Left lung (tissue), 14 donors: ENCODE measurements around the gene CEP120. TPM values are rescaled to one million over a fixed set of nuclear protein-coding genes. Genes with fewer than 3 reads are reported as not detected.
"Not testable (repeated sequence)": the region's sequence is repeated elsewhere in the genome, so short reads cannot be mapped to it uniquely, and the experiment has no call there.

Source experiments
- ATAC-seq: fragments of 200-7000 bp; cut with Tn5 transposase; one replicate; pipeline ENCODE4 v1.9.1; 2020; ENCODE audit warnings: moderate library complexity
- DNase-seq, 4 donors: peaks; one replicate each; pipeline ENCODE4 v3.0.0-alpha.2; 2013 to 2020
- H3K27ac ChIP-seq, 2 donors: fragments of 200-600 bp; sonication (generic) in 1 of 2; one replicate each; pipeline versions ENCODE4 v1.5.0 to v1.8.0; 2020 to 2021
- H3K27me3 ChIP-seq, 2 donors: fragments of 200-600 bp; sonication (generic) in 1 of 2; one replicate each; pipeline versions ENCODE4 v1.5.0 to v1.8.0; 2020 to 2021
- H3K36me3 ChIP-seq, 2 donors: fragments of 200-600 bp; sonication (generic) in 1 of 2; one replicate each; pipeline versions ENCODE4 v1.5.0 to v1.8.0; 2020 to 2021
- H3K4me1 ChIP-seq, 2 donors: fragments of 200-600 bp; one replicate each; pipeline ENCODE4 v1.8.0; 2021
- H3K4me3 ChIP-seq, 2 donors: fragments of 200-600 bp; sonication (generic) in 1 of 2; one replicate each; pipeline versions ENCODE4 v1.5.0 to v1.8.0; 2020 to 2021; ENCODE audit warnings: mild to moderate bottlenecking in 1 of 2
- H3K9me3 ChIP-seq, 2 donors: fragments of 200-600 bp; sonication (generic) in 1 of 2; one replicate each; pipeline versions ENCODE4 v1.5.0 to v1.8.0; 2020 to 2021
- CTCF ChIP-seq, 2 donors: fragments of 200-600 bp; sonication (generic) in 1 of 2; IDR thresholded peaks; one replicate each; pipeline versions ENCODE4 v1.5.0 to v1.8.0; 2021; ENCODE audit warnings: antibody characterized with exemption in 2 of 2
- intact Hi-C, 2 donors: fragments of 100-400 bp; cut with DNase I; formaldehyde crosslinking; loops; one replicate each; pipeline versions ENCODE4 v1.11.2 to v1.14.2; 2022
- long read RNA-seq, 12 donors: library from polyadenylated mRNA in 2 of 12; unstranded in 2 of 12; transcript quantifications; one replicate each; pipeline ENCODE4 v2.0.0 and lab custom pipeline, GENCODE V29; 2019 to 2026
- polyA plus RNA-seq, 6 donors: library from polyadenylated mRNA; unstranded; fragments of 120-200 nt; gene quantifications; one replicate each; pipeline ENCODE4 v1.2.1, GENCODE V29; 2013; ENCODE audit not compliant: insufficient read length in 6 of 6
- total RNA-seq, 2 donors: library from RNA; stranded (reverse); fragmentation: NEBNext Ultra II Directional; extraction: Animal tissue kit (Norgen Biotek cat#: 25700); gene quantifications; one replicate each; pipeline ENCODE4 v1.2.1, GENCODE V29; 2021
- donor health status: DM: no; HTN: yes; CAD: no.
- donor health status: DM: no; HTN: no; CAD: no.

CEP120 gene
- 10 to 100 TPM; 14.2 to 17.9 TPM for total RNA-seq
- polyA plus RNA-seq, result 10 to 100 TPM; 24.3 to 28.2 (median 26.0) TPM
- long read RNA-seq, donor 1, full-length matches to known transcripts, result 2 of 11 reads
- long read RNA-seq, donor 1, partial matches to known transcripts, result 9 of 11 reads
- long read RNA-seq, donor 1, other reads (novel, unspliced or antisense), result 0 of 11 reads
- long read RNA-seq, donor 2, full-length matches to known transcripts, result 1 of 7 reads
- long read RNA-seq, donor 2, partial matches to known transcripts, result 6 of 7 reads
- long read RNA-seq, donor 2, other reads (novel, unspliced or antisense), result 0 of 7 reads
- long read RNA-seq, donor 3, full-length matches to known transcripts, result 1 of 10 reads
- long read RNA-seq, donor 3, partial matches to known transcripts, result 9 of 10 reads
- long read RNA-seq, donor 3, other reads (novel, unspliced or antisense), result 0 of 10 reads
- long read RNA-seq, donor 4, result 0 reads
- long read RNA-seq, donor 5, full-length matches to known transcripts, result 1 of 6 reads
- long read RNA-seq, donor 5, partial matches to known transcripts, result 5 of 6 reads
- long read RNA-seq, donor 5, other reads (novel, unspliced or antisense), result 0 of 6 reads
- long read RNA-seq, donor 6, full-length matches to known transcripts, result 1 of 1 reads
- long read RNA-seq, donor 6, partial matches to known transcripts, result 0 of 1 reads
- long read RNA-seq, donor 6, other reads (novel, unspliced or antisense), result 0 of 1 reads
- long read RNA-seq, donor 7, partial matches to known transcripts, result 6 of 6 reads
- long read RNA-seq, donor 7, other reads (novel, unspliced or antisense), result 0 of 6 reads
- long read RNA-seq, donor 8, result 0 reads
- long read RNA-seq, donor 9, result 0 reads
- long read RNA-seq, donor 10, result 0 reads
- long read RNA-seq, donor 11, result 0 reads
- long read RNA-seq, donor 12, full-length matches to known transcripts, result 1 of 1 reads
- long read RNA-seq, donor 12, partial matches to known transcripts, result 0 of 1 reads
- long read RNA-seq, donor 12, other reads (novel, unspliced or antisense), result 0 of 1 reads

DNA sequence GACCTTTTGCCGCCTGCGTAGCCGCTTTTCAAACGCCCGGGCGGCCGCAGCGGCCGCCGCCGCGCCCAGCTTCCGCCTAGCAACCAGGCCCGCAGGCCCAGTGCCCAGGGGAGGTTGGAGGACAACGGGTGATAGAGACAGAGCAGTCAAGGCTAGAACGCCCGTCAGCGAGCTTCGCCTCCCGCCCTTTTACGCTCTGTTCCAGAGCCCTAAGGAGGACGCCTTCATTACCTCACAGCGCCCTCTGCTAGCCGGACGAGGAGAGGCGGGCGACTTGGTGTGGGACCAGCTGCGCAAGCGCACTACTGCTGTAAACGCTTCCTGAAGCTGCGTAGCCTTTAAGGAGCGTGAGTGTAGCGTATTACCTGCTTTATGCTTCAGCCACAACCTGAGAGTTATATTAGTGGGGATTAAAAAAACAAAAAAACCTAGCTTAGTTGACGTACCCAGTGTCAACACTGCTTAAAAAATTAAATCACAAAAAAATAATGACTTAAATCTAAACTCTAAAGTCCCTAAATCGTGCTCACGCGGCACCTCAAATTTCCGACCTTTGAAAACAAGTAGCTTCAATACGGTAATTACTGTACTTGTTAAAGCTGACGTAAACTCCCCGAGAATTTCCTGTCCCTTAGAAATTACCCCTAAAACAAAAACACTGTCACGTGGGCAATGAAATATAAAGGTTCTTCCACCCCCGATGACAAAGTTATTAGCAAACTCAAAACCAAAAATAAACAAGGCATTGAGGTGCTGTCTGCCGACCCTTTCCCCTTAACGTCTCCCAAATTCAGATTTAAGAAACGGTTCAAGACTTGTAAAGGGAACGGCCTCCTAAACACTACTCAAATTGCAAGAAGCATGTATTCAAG, at the start of gene CEP120:
TSS of gene CEP120 (minus strand) at position 126 of the 872 bp plus-strand sequence. CDS start 405 bp downstream, outside the sequence.
- Histone ChIP-seq H3K27me3 (no peaks in the 10 kb centered on the region), H3K36me3 (no peaks in the 10 kb centered on the region), H3K9me3 (no peaks in the 10 kb centered on the region), H3K4me3 (peak within 1 kb of the TSS; percentile 88 to 90), H3K4me1 (peaks cover 14 to 37% of the 10 kb centered on the region in 2 donors), H3K27ac (peak within 1 kb of the TSS; percentile 86 to 98)
- intact Hi-C loops, result no loop called here
- ATAC-seq, result peak; percentile 99
- DNase-seq, result peak; percentile 98 to 100 (median 98)
- peak; percentile 63 to 84 for TF ChIP-seq CTCF (IDR thresholded peaks at IDR 0.05)

DNA sequence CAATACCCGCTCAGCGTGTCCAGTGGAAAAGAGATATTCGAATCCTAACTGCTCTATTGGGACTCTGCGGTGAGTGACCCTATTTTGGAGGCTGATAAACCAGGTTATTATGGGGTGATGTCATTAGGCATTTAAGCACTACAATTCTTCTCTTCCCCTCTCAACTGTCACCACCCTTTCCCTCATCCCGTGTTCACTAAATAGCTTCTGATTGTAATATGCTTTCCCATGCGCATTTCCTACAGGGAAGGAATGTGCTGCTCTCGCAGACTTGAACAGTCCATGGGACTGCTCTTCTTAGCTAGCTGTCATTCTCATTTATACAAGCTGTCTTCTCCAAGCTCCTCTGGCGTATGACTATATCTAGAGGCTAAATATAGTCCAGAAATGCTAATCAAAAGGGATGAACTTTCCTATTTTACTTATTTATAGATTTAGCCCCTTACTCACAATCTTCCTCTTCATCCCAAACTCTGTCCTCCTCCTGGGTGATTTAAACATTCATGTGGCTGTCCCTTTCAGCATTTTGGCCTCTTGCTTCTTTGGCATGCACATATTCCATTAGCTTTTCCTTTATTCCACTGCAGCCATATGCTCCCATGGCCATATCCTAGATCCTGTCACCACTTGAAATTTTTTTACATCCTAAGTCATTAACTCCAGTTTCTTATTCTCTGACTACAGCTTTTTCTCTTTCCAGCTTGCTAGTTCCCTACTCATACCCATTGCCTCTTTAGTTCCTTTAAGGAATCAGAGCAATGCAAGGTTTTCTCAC, 49.1 kb upstream of the CEP120 start:
- H3K27ac ChIP-seq, result no peak overlapping the region
- DNase-seq, result no peak
- no peaks in the 10 kb centered on the region for H3K9me3 ChIP-seq
- ATAC-seq, result no peak
- no peaks in the 10 kb centered on the region for H3K4me1 ChIP-seq
- no peaks in the 10 kb centered on the region for H3K36me3 ChIP-seq
- H3K4me3 ChIP-seq, result no peak overlapping the region
- H3K27me3 ChIP-seq, result no peaks in the 10 kb centered on the region
- intact Hi-C loops, result no loop called here
- no peak for TF ChIP-seq CTCF (IDR thresholded peaks at IDR 0.05)

DNA sequence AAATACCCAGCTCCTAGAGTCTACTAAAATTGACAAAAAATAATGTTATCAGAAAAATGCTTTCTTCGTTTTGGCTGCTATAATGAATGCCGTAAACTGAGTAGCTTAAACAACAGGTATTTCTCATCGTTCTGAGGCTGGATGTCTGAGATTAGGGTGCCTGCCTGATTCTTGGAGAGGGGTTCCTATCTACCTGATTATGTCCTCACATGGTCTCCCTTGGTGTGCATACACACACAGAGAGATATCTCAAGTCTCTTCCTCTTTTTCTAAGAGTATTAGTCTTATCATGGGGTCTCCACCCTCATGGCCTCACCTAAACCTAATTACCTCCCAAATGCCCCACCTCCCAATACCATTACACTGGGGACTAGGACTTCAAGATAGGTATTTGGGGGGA, 48.2 kb upstream of the CEP120 start:
- no peak for TF ChIP-seq CTCF (IDR thresholded peaks at IDR 0.05)
- no peak overlapping the region for H3K27ac ChIP-seq

DNA sequence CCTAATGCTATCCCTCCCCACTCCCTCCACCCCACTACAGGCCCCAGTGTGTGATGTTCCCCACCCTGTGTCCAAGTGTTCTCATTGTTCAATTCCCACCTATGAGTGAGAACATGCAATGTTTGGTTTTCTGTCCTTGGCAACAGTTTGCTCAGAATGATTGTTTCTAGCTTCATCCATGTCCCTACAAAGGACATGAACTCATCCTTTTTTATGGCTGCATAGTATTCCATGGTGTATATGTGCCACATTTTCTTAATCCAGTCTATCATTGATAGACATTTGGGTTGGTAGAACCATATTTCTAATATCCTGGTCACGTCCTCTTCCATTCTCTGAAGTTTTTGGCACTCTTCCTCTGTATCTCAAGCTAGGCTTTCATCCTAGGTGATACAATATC, 43.6 kb upstream of the CEP120 start:
- H3K27me3 ChIP-seq, H3K4me1 ChIP-seq, H3K9me3 ChIP-seq, intact Hi-C loops, H3K36me3 ChIP-seq, H3K4me3 ChIP-seq, H3K27ac ChIP-seq, ATAC-seq, DNase-seq: not testable (repeated sequence)

More for the DNA sequence above, 48.2 kb upstream of the CEP120 start:
- H3K36me3 ChIP-seq, result no peaks in the 10 kb centered on the region
- H3K27me3 ChIP-seq, result no peaks in the 10 kb centered on the region
- no peak overlapping the region for H3K4me3 ChIP-seq
- H3K4me1 ChIP-seq, result no peaks in the 10 kb centered on the region
- intact Hi-C loops, result no loop called here
- no peak for ATAC-seq
- DNase-seq, result no peak
- no peaks in the 10 kb centered on the region for H3K9me3 ChIP-seq
